HG02571 (cell line): ENCODE results near the gene PUS7L.
"Not testable (repeated sequence)": the region's sequence is repeated elsewhere in the genome, so short reads cannot be mapped to it uniquely, and the experiment has no call there.

Experiments used
- ATAC-seq: cut with Tn5 transposase; IDR thresholded peaks from one replicate; pipeline ENCODE4 v1.9.1; 2021; ENCODE audit warnings: mild to moderate bottlenecking, moderate library complexity; ENCODE audit not compliant: unreplicated experiment

Gene PUS7L

GRCh38 chr12:43750814-43751213 is 7.8 kb downstream of the PUS7L start:
- no peak for ATAC-seq

GRCh38 chr12:43749016-43749415 is 9.6 kb downstream of the PUS7L start:
- no peak for ATAC-seq

- no peak for ATAC-seq
Observed at GRCh38 chr12:43744826-43745225, 13.8 kb downstream of the PUS7L start.

- no peak for ATAC-seq
Observed at GRCh38 chr12:43742106-43742505, 16.5 kb downstream of the PUS7L start.

GRCh38 chr12:43740511-43741100 is 18.0 kb downstream of the PUS7L start:
- ATAC-seq: no peak

- no peak for ATAC-seq
Observed at GRCh38 chr12:43737646-43738045, 20.9 kb downstream of the PUS7L start.

GRCh38 chr12:43736927-43737440 is 21.6 kb downstream of the PUS7L start:
- ATAC-seq: no peak

- ATAC-seq: no peak
Observed at GRCh38 chr12:43733687-43734086, 24.9 kb downstream of the PUS7L start.

GRCh38 chr12:43730283-43730682 is 28.3 kb downstream of the PUS7L start:
- no peak for ATAC-seq

GRCh38 chr12:43728698-43729097 is 29.9 kb downstream of the PUS7L start:
- no peak for ATAC-seq

GRCh38 chr12:43728117-43728516 is 30.5 kb downstream of the PUS7L start:
- ATAC-seq: no peak

GRCh38 chr12:43723134-43723533 is 35.5 kb downstream of the PUS7L start:
- ATAC-seq: no peak

GRCh38 chr12:43722621-43723020 is 36.0 kb downstream of the PUS7L start:
- no peak for ATAC-seq

GRCh38 chr12:43711348-43711747 is 47.2 kb downstream of the PUS7L start:
- no peak for ATAC-seq

- ATAC-seq: not testable (repeated sequence)
Observed at GRCh38 chr12:43703772-43704171, 54.8 kb downstream of the PUS7L start.

GRCh38 chr12:43701194-43701593 is 57.4 kb downstream of the PUS7L start:
- not testable (repeated sequence) for ATAC-seq

GRCh38 chr12:43696154-43696553 is 62.4 kb downstream of the PUS7L start:
- no peak for ATAC-seq

- no peak for ATAC-seq
Observed at GRCh38 chr12:43694879-43695278, 63.7 kb downstream of the PUS7L start.

- ATAC-seq: no peak
Observed at GRCh38 chr12:43692064-43692463, 66.5 kb downstream of the PUS7L start.

- ATAC-seq: not testable (repeated sequence)
Observed at GRCh38 chr12:43685491-43685890, 73.1 kb downstream of the PUS7L start.

- ATAC-seq: peak; percentile 91
Observed at GRCh38 chr12:43676183-43676813, 82.3 kb downstream of the PUS7L start.

GRCh38 chr12:43675048-43675904 is 83.3 kb downstream of the PUS7L start:
- ATAC-seq: no peak
